Measurements from ENCODE around the gene MSL3. TPM values are rescaled to one million over a fixed set of nuclear protein-coding genes. Genes with fewer than 3 reads are reported as not detected.

The MSL3 gene
- total RNA-seq, 1 donor from 2014 or later = 57.6 TPM

- TF ChIP-seq CTCF (IDR thresholded peaks at IDR 0.05) = no peak
- CTCF ChIA-PET = no interaction called here
- intact Hi-C loops (cut with micrococcal nuclease) = no loop called here
- no peaks in the 10 kb centered on the region for H3K36me3 Mint-ChIP-seq (ENCODE audit: low read depth)
- DNase-seq (no peak), ATAC-seq (ENCODE audit: low read depth) (no peak)
- H3K9me3 Mint-ChIP-seq = no peaks in the 10 kb centered on the region
- no peaks in the 10 kb centered on the region for H3K4me1 Mint-ChIP-seq
- no peak overlapping the region for H3K27ac Mint-ChIP-seq
- POLR2A ChIA-PET = no interaction called here
- peaks cover 3% of the 10 kb centered on the region for H3K27me3 Mint-ChIP-seq
- H3K4me3 Mint-ChIP-seq = no peak overlapping the region
These were observed 29.5 kb upstream of the MSL3 start for GRCh38 chrX:11728556-11728955.

- Mint-ChIP-seq H3K4me1 (no peaks in the 10 kb centered on the region), H3K4me3 (no peak overlapping the region), H3K27ac (no peak overlapping the region), H3K9me3 (no peaks in the 10 kb centered on the region), H3K27me3 (peaks cover 11% of the 10 kb centered on the region), H3K36me3 (ENCODE audit: low read depth) (no peaks in the 10 kb centered on the region)
- intact Hi-C loops (cut with micrococcal nuclease) = no loop called here
- no peak for ATAC-seq (ENCODE audit: low read depth)
- ChIA-PET CTCF (no interaction called here), POLR2A (no interaction called here)
- no peak for DNase-seq
- no peak for TF ChIP-seq CTCF (IDR thresholded peaks at IDR 0.05)
These were observed 24.4 kb upstream of the MSL3 start for GRCh38 chrX:11733614-11734013.

GRCh38 chrX:11739776-11740175 lies 18.3 kb upstream of the MSL3 start:
- CTCF ChIA-PET = no interaction called here
- DNase-seq (no peak), ATAC-seq (ENCODE audit: low read depth) (no peak)
- H3K4me3 Mint-ChIP-seq = no peak overlapping the region
- no peak for TF ChIP-seq CTCF (IDR thresholded peaks at IDR 0.05)
- H3K27ac Mint-ChIP-seq = no peak overlapping the region
- no peaks in the 10 kb centered on the region for H3K9me3 Mint-ChIP-seq
- H3K27me3 Mint-ChIP-seq = peaks cover 4% of the 10 kb centered on the region
- POLR2A ChIA-PET = no interaction called here
- no peaks in the 10 kb centered on the region for H3K4me1 Mint-ChIP-seq
- no peaks in the 10 kb centered on the region for H3K36me3 Mint-ChIP-seq (ENCODE audit: low read depth)
- intact Hi-C loops (cut with micrococcal nuclease) = no loop called here

- Mint-ChIP-seq H3K27me3 (peaks cover 4% of the 10 kb centered on the region), H3K4me1 (no peaks in the 10 kb centered on the region), H3K36me3 (ENCODE audit: low read depth) (no peaks in the 10 kb centered on the region), H3K9me3 (no peaks in the 10 kb centered on the region), H3K27ac (no peak overlapping the region), H3K4me3 (no peak overlapping the region)
- ChIA-PET CTCF (no interaction called here), POLR2A (no interaction called here)
- ATAC-seq (ENCODE audit: low read depth) (no peak), DNase-seq (no peak)
- TF ChIP-seq CTCF (IDR thresholded peaks at IDR 0.05) = no peak
- intact Hi-C loops (cut with micrococcal nuclease) = no loop called here
These were observed 17.2 kb upstream of the MSL3 start for GRCh38 chrX:11740794-11741193.

- Mint-ChIP-seq H3K36me3 (ENCODE audit: low read depth) (no peaks in the 10 kb centered on the region), H3K9me3 (no peaks in the 10 kb centered on the region), H3K4me1 (no peaks in the 10 kb centered on the region), H3K4me3 (no peak overlapping the region), H3K27me3 (peaks cover 4% of the 10 kb centered on the region), H3K27ac (no peak overlapping the region)
- no peak for TF ChIP-seq CTCF (IDR thresholded peaks at IDR 0.05)
- no peak for ATAC-seq (ENCODE audit: low read depth)
- DNase-seq = no peak
- intact Hi-C loops (cut with micrococcal nuclease) = no loop called here
- CTCF ChIA-PET = no interaction called here
- POLR2A ChIA-PET = no interaction called here
These were observed 16.5 kb upstream of the MSL3 start for GRCh38 chrX:11741574-11741973.
